HL-60/S4 treated with phorbol 12-myristate 13-acetate at 8.2 ng/mL for 4 days and 3 days (cell line): ENCODE results near the gene CLDN3.
"Not testable (repeated sequence)": the region's sequence is repeated elsewhere in the genome, so short reads cannot be mapped to it uniquely, and the experiment has no call there.

Experiments
- in situ Hi-C: fragments of 300-500 bp; cut with MboI; formaldehyde crosslinking; loops from 2 replicates; pipeline ENCODE4 v1.15.0; 2022; ENCODE audit warnings: low sequenced_read_pairs

The CLDN3 gene, protein sequence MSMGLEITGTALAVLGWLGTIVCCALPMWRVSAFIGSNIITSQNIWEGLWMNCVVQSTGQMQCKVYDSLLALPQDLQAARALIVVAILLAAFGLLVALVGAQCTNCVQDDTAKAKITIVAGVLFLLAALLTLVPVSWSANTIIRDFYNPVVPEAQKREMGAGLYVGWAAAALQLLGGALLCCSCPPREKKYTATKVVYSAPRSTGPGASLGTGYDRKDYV

DNA sequence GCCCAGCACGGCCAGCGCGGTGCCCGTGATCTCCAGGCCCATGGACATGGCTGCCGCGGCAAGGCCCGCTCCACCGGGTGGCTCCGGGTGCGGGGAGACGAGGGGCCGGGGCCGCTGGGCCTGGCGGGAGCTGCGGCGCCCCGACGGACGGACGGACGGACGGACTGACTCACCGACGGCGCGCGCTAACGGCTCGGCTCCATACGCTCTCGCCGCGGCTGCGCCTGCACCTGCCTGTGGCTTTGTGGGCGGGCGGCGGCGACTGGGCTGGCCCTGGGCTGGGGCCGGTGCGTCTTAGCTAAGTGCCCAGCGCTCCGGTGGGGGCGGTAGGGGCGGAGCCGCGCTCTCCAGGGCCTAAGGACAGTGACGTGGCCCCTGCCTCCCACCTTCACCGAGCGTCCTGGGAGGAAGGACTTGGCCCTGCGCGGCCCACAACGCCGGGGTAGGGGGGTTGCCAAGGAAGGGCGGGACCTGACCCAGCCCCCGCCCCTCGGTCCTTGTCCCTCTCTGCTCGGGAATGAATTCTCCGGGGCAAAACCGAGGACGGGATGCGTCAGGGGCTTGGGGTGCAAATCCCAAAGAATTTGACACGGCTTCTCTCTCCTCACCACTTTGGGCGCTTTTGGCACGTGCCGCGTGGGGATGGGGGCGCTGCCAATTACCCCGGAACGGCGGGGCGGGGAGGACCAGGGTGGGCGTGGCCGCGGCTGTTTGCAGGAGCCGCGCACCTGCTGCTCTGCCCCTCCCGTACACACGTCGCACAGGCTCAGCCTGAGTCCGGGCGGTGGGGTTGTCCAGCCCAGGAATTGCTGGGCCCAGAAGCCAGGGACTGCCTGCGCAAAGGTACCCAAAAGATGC lies at the start of gene CLDN3:
CLDN3 (minus strand) TSS at position 269 of the 858 bp plus-strand sequence; CDS start at position 48, 221 bp downstream.
- in situ Hi-C loops = no loop called here

DNA sequence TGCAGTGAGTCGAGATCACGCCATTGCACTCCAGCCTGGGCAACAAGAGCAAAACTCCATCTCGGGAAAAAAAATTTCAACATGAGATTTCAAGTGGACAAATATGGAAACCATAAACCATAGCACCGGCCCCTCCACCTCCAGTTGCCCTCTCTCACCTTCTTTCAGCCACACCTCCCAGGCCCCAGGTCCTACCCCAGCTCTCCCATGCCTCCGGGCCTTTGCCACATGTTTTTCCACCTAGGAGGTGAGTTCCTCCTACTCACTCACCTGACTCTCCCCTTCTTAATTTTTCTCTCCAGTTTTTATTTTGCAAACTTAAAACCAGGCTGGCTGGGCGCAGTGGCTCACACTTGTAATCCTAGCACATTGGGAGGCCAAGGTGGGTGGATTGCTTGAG lies 47.1 kb upstream of the CLDN3 start:
- in situ Hi-C loops = no loop called here

DNA sequence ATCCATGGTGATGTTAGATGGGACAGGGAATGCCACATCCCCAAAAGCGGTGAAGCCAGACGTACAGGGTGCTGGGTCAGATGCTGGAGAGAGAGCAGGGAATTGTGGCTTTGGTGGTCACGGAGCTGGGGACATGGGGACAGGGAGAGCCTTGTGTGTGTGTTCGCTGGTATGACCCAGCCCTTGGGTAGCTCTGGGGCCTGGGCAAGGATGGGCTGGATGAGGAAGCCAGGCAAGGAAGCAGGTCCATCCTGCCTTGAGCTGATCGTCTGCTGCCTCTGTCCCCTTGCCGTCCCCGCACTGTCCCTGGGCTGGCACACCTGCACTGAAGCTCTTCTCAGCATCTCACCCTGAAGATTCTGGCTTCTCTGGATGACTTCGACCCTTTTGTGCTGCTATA lies 45.4 kb upstream of the CLDN3 start:
- in situ Hi-C loops = no loop called here

DNA sequence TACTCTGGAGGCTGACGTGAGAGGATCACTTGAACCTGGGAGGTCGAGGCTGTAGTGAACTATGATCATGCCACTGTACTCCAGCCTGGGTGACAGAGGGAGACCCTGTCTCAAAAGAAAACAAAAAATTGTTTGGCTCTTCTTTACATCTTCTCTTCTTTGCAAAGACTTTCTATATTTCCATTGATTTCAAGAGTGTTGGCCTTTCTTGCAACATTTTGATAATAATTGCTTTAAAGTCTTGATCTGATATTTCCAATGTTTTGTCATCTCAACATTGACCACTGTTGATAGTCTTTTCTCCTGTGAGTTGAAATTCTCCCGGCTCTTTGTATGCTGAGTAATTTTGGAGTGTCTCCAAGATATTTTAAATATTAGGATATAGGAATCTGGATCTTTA lies 42.9 kb upstream of the CLDN3 start:
- in situ Hi-C loops = no loop called here

DNA sequence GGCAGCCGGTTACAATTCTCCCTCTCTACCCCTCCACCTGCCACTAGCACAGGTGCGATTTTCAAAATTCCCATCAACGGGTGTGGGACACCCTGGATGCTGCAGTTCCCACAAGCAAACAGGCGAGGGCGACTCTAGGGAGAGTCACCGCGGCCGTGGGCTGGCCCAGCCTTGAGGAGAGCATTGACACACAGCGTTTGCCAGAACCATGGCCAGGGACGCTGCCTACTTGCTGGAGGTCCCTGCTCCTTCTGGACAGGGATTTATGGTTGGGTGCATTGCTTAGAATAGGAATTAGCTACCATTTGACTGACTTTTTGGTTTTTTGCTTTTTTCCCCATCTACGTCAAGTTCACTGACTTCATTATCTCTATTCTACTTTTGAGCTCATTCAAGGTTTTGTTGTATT lies 41.7 kb upstream of the CLDN3 start:
- in situ Hi-C loops = no loop called here

DNA sequence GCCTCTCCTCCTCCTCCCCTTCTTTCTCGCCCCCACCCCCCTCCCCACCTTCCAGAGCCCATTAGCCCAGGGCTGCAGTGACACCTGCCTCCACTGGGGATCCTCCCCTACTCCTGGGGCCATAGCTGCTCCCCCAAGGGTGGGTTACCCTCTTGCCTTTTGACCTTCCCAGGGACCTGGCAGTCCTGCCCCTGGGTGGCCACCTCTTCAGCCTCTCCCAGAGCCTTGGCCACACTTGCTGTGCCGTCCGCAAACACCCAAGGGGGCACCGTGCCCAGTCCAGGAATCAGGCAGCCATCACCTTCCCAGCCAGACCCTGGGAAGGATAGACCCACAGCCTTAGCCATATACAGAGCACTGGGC lies 40.9 kb upstream of the CLDN3 start:
- in situ Hi-C loops = no loop called here

DNA sequence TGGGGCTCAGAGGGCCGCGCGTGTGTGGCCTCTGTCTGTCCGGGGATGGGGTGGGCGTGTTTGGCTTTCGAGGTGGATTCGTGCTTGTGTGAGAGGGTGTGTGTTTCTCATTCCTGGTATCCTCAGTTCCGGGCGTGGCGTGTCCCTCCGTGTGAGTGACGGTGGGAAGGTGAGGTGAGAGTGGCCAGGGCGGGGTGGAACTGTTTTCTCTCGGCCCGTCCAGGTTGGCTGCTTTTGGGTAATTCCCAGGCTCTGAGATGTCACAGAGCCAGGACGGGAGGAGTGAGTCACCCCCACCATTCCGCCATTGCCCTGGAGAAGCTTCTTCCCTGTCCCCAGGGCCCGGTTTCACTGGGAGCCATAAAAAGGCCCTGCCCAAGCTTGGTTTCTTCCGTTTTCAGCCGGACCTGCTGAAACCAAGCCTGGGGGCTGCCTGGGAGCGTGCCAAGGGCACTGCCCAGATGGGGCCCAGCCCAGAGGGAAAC lies 39.4 kb upstream of the CLDN3 start:
- in situ Hi-C loops = no loop called here

DNA sequence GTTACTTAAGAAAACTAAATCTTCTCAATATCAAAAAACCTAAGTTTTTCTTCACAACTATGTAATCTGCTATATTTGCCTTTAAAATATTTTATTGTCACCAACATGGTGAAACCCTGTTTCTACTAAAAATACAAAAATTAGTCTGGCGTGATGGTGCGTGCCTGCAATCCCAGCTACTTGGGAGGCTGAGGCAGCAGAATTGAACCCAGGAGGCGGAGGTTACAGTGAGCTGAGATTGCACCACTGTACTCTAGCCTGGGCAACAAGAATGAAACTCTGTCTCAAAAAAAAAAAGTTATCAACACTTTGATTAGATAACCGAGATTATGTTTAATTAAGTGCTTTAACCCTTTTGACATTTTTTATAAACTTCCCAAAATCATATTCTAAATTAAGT lies 32.4 kb upstream of the CLDN3 start:
- in situ Hi-C loops = no loop called here

DNA sequence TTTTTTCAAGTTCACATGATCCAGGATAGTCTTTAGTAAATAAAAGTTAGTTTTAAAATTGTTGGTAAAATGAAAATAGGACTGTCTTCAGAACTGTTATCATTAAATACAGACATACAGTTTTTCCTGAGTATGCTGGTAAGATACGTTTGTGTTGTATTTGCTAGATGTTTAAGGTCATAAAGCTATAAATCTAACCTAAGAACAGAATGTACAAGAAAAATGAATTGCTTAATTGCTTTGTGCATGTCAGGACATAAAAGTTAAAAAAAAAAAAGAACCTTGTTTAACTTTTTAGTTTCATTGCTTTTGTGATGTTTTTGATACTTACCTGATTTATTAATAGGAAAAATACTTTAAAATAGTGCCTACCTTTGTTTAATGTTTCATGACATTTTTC lies 31.5 kb upstream of the CLDN3 start:
- in situ Hi-C loops = no loop called here

DNA sequence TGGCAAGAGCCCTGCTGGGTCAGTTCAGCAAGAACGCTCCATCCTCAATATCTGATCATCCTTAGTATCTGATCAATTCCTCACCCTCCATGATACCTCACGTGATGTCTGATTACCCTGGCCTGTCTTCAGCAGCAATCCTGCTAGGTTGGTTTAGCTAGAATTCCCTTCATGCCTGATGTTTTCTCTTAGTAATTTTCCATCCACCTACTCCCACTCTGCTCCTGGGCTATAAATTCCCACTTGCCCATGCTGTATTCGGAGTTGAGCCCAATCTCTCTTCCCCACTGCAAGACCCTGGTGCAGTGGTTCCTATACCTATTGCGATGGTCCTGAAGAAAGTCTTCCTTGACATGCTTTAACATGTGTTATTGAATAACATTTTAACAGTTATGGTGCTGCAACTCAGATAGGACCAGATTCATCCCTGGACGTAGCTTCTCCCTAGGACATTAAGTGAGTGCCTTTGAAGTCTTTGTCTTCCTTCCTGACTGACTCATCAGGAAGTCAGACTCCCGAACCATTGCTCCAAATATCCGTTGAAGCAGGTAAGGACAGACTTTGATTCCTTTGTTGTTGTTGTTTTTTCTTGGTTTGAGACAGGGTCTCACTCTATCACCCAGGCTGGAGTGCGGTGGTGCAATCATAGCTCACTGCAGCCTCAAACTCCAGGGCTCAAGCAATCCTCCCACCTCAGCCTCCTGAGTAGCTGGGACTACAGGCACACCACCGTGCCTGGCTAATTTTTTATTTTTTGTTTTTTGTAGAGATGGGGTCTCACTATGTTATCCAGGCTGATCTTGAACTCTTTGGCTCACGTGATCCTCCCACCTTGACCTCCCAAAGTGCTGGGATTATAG lies 29.4 kb upstream of the CLDN3 start:
- in situ Hi-C loops = no loop called here

DNA sequence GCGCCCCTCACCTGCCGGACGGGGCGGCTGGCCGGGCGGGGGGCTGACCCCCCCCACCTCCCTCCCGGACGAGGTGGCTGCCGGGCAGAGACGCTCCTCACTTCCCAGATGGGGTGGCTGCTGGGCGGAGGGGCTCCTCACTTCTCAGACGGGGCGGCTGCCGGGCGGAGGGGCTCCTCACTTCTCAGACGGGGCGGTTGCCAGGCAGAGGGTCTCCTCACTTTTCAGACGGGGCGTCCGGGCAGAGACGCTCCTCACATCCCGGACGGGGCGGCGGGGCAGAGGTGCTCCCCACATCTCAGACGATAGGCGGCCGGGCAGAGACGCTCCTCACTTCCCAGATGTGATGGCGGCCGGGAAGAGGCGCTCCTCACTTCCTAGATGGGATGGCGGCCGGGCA lies 27.1 kb upstream of the CLDN3 start:
- in situ Hi-C loops = not testable (repeated sequence)

DNA sequence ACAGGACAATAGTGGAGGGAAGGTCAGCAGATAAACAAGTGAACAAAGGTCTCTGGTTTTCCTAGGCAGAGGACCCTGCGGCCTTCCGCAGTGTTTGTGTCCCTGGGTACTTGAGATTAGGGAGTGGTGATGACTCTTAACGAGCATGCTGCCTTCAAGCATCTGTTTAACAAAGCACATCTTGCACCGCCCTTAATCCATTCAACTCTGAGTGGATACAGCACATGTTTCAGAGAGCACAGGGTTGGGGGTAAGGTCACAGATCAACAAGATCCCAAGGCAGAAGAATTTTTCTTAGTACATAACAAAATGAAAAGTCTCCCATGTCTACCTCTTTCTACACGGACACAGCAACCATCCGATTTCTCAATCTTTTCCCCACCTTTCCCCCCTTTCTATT lies 26.6 kb upstream of the CLDN3 start:
- in situ Hi-C loops = not testable (repeated sequence)

DNA sequence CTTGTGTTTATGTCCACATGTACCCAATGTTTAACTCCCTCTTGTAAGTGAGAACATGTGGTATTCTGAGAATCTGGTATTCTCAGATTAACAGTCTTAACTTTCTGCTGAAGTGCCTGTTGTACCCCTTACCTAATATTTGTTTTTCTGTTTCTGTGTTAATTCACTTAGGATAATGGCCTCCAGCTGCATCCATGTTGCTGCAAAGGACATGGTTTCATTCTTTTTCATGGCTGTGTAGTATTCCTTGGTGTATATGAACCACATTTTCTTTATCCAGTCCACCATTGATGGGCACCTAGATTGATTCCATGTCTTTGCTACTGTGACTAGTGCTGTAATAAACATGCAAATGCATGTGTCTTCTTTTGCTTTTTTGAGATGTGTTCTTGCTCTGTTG lies 25.1 kb upstream of the CLDN3 start:
- in situ Hi-C loops = not testable (repeated sequence)

DNA sequence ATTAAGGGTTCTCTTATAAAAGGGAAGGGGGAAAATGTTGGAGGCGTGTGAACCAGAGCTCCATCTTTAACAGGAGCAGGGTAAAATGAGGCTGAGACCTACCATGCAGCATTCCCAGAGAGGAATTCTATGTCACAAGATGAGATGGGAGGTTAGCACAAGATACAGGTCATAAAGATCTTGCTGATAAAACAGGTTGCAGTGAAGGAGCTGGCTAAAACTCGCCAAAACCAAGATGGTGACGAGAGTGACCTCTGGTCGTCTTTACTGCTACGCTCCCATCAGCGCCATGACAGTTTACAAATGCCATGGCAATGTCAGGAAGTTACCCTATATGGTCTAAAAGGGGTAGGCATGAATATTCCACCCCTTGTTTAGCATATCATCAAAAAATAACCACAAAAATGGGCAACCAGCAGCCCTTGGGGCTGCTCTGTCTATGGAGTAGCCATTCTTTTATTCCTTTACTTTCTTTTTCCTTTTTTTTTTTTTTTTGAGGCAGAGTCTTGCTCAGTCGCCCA lies 21.2 kb upstream of the CLDN3 start:
- in situ Hi-C loops = not testable (repeated sequence)

DNA sequence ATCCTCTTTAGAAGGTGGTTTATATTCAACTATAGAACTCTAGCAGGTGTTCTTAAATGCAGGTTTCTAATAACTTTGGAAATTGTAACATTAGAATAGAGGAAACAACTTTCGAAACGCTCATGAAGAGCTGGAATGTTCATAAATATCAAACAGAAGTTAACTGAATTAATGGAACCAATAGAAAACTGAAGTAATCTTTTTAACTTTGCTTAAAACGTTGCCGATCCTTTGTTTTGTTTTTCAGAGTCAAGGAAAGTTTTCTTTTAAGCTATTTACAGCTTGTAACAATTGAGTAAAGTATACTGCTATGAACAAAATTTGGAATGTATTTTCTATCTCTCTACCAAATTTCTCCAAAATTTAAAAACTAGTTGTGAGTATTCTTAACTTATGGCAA lies 19.0 kb upstream of the CLDN3 start:
- in situ Hi-C loops = no loop called here

DNA sequence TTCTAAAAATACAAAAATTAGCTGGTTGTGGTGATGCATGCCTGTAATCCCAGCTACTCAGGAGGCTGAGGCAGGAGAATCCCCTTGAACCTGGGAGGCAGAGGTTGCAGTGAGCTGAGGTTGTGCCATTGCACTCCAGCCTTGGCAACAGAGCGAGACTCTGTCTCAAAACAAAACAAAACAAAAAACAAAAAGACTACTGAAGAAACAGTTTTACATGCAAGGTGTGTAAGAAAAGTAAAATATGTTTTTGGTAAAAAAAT lies 17.6 kb upstream of the CLDN3 start:
- in situ Hi-C loops = not testable (repeated sequence)

DNA sequence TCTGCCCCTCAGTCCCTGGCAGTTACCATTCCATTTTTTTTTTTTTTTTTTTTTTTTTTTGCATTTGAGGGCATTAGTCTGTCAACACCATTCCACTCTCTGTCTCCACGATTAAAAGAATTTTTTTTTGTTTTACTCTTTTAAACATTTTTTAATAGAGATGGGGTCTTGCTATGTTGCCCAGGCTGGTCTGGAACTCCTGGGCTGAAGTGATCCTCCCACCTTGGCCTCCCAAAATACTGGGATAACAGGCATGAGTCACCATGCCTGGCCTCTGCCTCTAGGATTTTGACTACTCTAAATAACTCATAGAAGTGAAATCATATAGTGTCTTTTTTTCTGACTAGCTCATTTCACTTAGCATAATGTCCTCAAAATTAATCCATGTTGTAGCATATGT lies 16.5 kb upstream of the CLDN3 start:
- in situ Hi-C loops = no loop called here

DNA sequence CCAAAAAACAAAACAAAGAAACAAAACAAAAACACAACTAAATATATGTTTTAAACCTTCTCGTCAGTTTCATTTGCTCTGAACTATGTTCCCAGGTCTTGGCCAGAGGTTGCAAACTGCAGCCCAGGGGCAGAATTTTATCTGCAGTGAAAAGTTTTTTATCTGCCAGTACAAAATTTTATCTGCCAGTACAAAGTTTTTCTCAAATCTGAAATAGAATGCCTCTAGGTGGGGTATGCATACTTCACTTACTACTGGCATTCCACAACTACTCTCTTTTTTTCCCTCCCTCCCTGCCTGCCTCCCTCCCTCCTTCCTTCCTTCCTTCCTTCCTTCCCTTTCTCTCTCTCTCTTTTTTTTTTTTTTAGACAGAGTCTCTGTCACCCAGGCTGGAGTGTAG lies 9.4 kb upstream of the CLDN3 start:
- in situ Hi-C loops = no loop called here

DNA sequence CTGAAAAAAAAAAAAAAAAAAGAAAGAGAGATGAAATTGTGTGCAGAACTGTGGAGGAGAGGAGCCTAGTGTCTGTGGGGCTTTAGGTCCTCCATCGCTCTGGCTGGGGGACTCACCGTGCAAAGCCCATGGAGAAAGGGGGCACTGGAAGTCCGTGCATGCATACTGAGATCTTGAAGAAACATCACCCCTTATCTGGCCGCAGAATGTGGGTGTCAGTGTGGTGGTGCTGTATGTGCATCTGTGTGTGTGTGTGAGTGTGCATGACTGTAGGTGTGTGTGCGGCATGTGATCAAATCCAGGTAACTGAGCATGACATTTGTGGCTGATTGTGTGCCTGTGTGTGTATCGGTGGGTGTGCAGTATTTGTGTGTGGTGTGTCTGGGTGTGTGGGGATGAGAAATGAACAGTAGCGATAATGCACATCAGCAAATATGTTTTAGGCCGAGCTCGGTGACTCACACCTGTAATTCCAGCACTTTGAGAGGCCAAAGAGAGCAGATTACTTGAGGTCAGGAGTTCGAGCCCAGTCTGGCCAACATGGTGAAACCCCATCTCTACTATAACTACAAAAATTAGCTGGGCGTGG lies 8.8 kb upstream of the CLDN3 start:
- in situ Hi-C loops = no loop called here

DNA sequence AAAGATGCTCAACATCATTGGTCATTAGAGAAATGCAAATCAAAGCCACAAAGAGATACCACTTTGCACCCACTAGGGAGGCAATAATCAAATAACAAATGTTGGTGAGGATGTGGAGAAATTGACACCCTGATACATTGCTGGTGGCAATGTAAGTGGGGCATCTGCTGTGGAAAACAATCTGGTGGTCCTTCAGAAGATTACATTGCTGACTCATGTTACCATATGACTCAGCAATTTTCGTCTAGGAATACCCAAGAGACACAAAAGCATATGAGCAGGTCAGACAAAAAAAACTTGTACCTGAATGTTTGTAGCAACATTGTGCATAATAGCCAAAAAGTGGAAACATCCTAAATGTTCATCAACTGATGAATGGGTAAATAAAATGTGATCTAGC lies 4.9 kb upstream of the CLDN3 start:
- in situ Hi-C loops = no loop called here
